ENCODE results near the gene SUCLG2. TPM values are rescaled to one million over a fixed set of nuclear protein-coding genes. Genes with fewer than 3 reads are reported as not detected.
A peak's percentile ranks its signal among the peaks of the same experiment; 100 is the strongest.

Gene SUCLG2
- total RNA-seq (2021): 38.1 and 38.5 TPM in 2 replicates
- long read RNA-seq, transcript SUCLG2-201 (11 exons, 2,352 nt): major isoform, 363 of 386 reads
- long read RNA-seq, partial matches to known transcripts: 8 of 386 reads
- long read RNA-seq, other reads (novel, unspliced or antisense): 14 of 386 reads

- Histone ChIP-seq H2BK5ac (ENCODE audit: insufficient read length, low read length) (no peak within 1 kb of the TSS), H3T11ph (ENCODE audit: low read length) (no peak within 1 kb of the TSS), H3K4me2 (ENCODE audit: insufficient read depth, insufficient read length, low read length) (peak within 1 kb of the TSS; percentile 60), H3K4me1 (ENCODE audit: insufficient read depth, low read length) (no peaks in the 10 kb centered on the region), H2AFZ (ENCODE audit: low read length) (peak within 1 kb of the TSS; percentile 17), H3K23ac (ENCODE audit: insufficient read length, low read depth, low read length) (no peak within 1 kb of the TSS), H3K4ac (ENCODE audit: low read depth, low read length) (no peak within 1 kb of the TSS), H4K20me1 (ENCODE audit: control insufficient read depth, insufficient read depth, insufficient read length) (no peaks in the 10 kb centered on the region), H2BK15ac (ENCODE audit: low read depth, low read length) (no peak within 1 kb of the TSS), H2AK5ac (ENCODE audit: insufficient read length, low read length) (no peak within 1 kb of the TSS), H3K27ac (ENCODE audit: insufficient read length, low read depth, low read length) (no peak within 1 kb of the TSS), H3K27me3 (ENCODE audit: insufficient read depth, low read length) (no peaks in the 10 kb centered on the region), H4K5ac (ENCODE audit: insufficient read length, low read depth, low read length) (peak within 1 kb of the TSS; percentile 8), H4K91ac (ENCODE audit: insufficient read length, low read depth, low read length) (no peak within 1 kb of the TSS), H3K18ac (ENCODE audit: insufficient read length, low read depth, low read length) (peak within 1 kb of the TSS; percentile 28), H3K56ac (ENCODE audit: insufficient read length, low read depth, low read length) (no peak within 1 kb of the TSS), H3K9me3 (ENCODE audit: control insufficient read depth, low read depth, low read length) (no peaks in the 10 kb centered on the region), H4K8ac (replicated peaks; ENCODE audit: insufficient read length, low read depth, low read length) (no peak within 1 kb of the TSS), H2BK120ac (ENCODE audit: low read depth, low read length, poor library complexity, severe bottlenecking) (no peak within 1 kb of the TSS), H3K14ac (ENCODE audit: insufficient read depth, low read length) (peak within 1 kb of the TSS; percentile 67), H2BK20ac (ENCODE audit: low read depth, low read length, poor library complexity, severe bottlenecking) (no peak within 1 kb of the TSS), H3K23me2 (ENCODE audit: insufficient read length, low read depth, low read length, poor library complexity, severe bottlenecking) (no peaks in the 10 kb centered on the region), H2BK12ac (ENCODE audit: insufficient read length, low read depth, low read length) (no peak within 1 kb of the TSS), H3K79me2 (ENCODE audit: insufficient read depth, low read length) (no peaks in the 10 kb centered on the region), H3K9ac (ENCODE audit: extremely low read depth, insufficient read length, low read length) (peak within 1 kb of the TSS; percentile 39), H3K79me1 (ENCODE audit: insufficient read depth, low read depth, low read length, poor library complexity, severe bottlenecking) (no peaks in the 10 kb centered on the region)
- peaks cover 3 to 5% of the 10 kb centered on the region in 2 experiments; a peak in 3 of 5 replicates for H3K9me3 Mint-ChIP-seq
- H3K36me3 Mint-ChIP-seq (ENCODE audit: insufficient read depth in 1 of 3, low read depth in 3 of 3): peaks cover 5 to 15% (median 10%) of the 10 kb centered on the region in 3 experiments; a peak in 5 of 7 replicates
- peak within 1 kb of the TSS; percentile 63 to 78 for H3K4me3 Mint-ChIP-seq
- no peaks in the 10 kb centered on the region; the same call in 1 of the 2 replicates for H3K27me3 Mint-ChIP-seq (ENCODE audit: low read depth)
- DNase-seq: peak; percentile 88
- H3K27ac Mint-ChIP-seq: peak within 1 kb of the TSS; percentile 71 to 83 (median 77); a peak in 4 of 7 replicates
- H3K4me1 Mint-ChIP-seq: peaks cover 15 to 27% of the 10 kb centered on the region in 2 experiments
- WGBS (ENCODE audit: extremely low coverage, insufficient read length, low lambda C conversion rate): no CpG with 5 or more reads among the region's 66 CpGs
- TF ChIP-seq CTCF (conservative IDR thresholded peaks at IDR 0.05): no peak
Measured at GRCh38 chr3:67654099-67654843, at the start of gene SUCLG2. TSS of gene SUCLG2 (minus strand) at chr3:67654612. CDS start at chr3:67654586, 26 bp downstream.

Measured in H9 (cell line).